K562 (cell line): Measurements from ENCODE around the gene PREX1. TPM values are rescaled to one million over a fixed set of nuclear protein-coding genes. Genes with fewer than 3 reads are reported as not detected.

Experiments
- ATAC-seq: fragments of 200-7000 bp; cut with Tn5 transposase; 3 replicates; pipeline ENCODE4 v1.9.1; 2020; ENCODE audit warnings: moderate library complexity
- BruUV-seq: library from RNA; stranded (reverse); fragments of 400-500 nt; replicated peaks from 2 replicates; lab custom pipeline; 2021; lab: Mats Ljungman, UMichigan
- CTCF ChIA-PET: fragments of 300-600 bp; formaldehyde crosslinking; extraction: SDS; loops from one replicate; lab custom pipeline; 2021; ENCODE audit warnings: low intra/inter-chr PET ratio; lab: Yijun Ruan, JAX
- POLR2A ChIA-PET: fragments of 300-600, 350-650 bp; sonication (Branson Sonifier 250); formaldehyde crosslinking; extraction: SDS; loops from one replicate; lab custom pipeline; 2021; ENCODE audit warnings: antibody characterized with exemption, inconsistent platforms; lab: Yijun Ruan, JAX
- DNase-seq, 4 experiments: peaks; one replicate each; pipeline versions ENCODE4 v3.0.0 to v3.0.0-alpha.2; 2011 to 2018; ENCODE audit warnings: low spot score in 3 of 4, mixed read lengths in 3 of 4; ENCODE audit errors: extremely low read depth in 1 of 4
- FAIRE-seq: peaks from 2 replicates; lab custom pipeline; 2011; peaks lifted over from hg19 to GRCh38; lab: Jason Lieb, UNC
- H2AFZ ChIP-seq: 2 replicates; pipeline ENCODE4 v1.6.0; 2011; ENCODE audit warnings: low read depth, low read length, control low read depth, inconsistent platforms
- H3K27ac ChIP-seq: fragments of 200-600 bp; 3 replicates; pipeline ENCODE4 v1.8.0; 2011; ENCODE audit warnings: low read depth, mild to moderate bottlenecking, control low read depth, inconsistent platforms, low read length, moderate library complexity, mixed read lengths; ENCODE audit errors: extremely low read depth
- H3K27me3 ChIP-seq, 2 experiments: fragments of 300-600 bp in 1 of 2; 2 replicates in 1 of 2; 3 replicates in 1 of 2; pipeline versions ENCODE4 v1.6.0 to v1.8.0; 2011; ENCODE audit warnings: inconsistent platforms in 2 of 2, low read length in 2 of 2, mild to moderate bottlenecking in 1 of 2, mixed read lengths in 1 of 2, moderate library complexity in 1 of 2; ENCODE audit not compliant: control insufficient read depth in 2 of 2, insufficient read depth in 2 of 2
- H3K36me3 ChIP-seq: fragments of 300-600 bp; 3 replicates; pipeline ENCODE4 v1.8.0; 2011; ENCODE audit warnings: mild to moderate bottlenecking, low read length, inconsistent platforms; ENCODE audit not compliant: control insufficient read depth, insufficient read depth
- H3K4me1 ChIP-seq, 2 experiments: fragments of 200-600 bp in 1 of 2; replicated peaks in 1 of 2; 2 replicates in 1 of 2; 3 replicates in 1 of 2; pipeline versions ENCODE4 v1.5.1 to v1.8.0; 2011; ENCODE audit warnings: inconsistent platforms in 2 of 2, low read length in 2 of 2, mild to moderate bottlenecking in 1 of 2, mixed read lengths in 1 of 2, moderate library complexity in 1 of 2; ENCODE audit not compliant: control insufficient read depth in 2 of 2, insufficient read depth in 2 of 2
- H3K4me2 ChIP-seq: 2 replicates; pipeline ENCODE4 v1.6.1; 2011; ENCODE audit warnings: low read length, control low read depth, inconsistent platforms, mixed read lengths; ENCODE audit not compliant: insufficient read depth
- H3K4me3 ChIP-seq: fragments of 200-600 bp; sonication (generic), shearing (Covaris generic); 2 replicates; pipeline ENCODE4 v1.5.1; 2016; ENCODE audit warnings: control low read depth, inconsistent platforms
- H3K79me2 ChIP-seq: fragments of 200-600 bp; 3 replicates; pipeline ENCODE4 v1.8.0; 2011; ENCODE audit warnings: low read length, inconsistent platforms; ENCODE audit not compliant: control insufficient read depth, insufficient read depth
- H3K9ac ChIP-seq, 2 experiments: 2 replicates each; pipeline versions ENCODE4 v1.6.0 to v1.6.1; 2011; ENCODE audit warnings: low read depth in 2 of 2, low read length in 2 of 2, control low read depth in 1 of 2, inconsistent platforms in 1 of 2, mild to moderate bottlenecking in 1 of 2, mixed read lengths in 1 of 2; ENCODE audit not compliant: insufficient read depth in 1 of 2
- H3K9me1 ChIP-seq: one replicate; pipeline ENCODE4 v1.6.0; 2011; ENCODE audit warnings: inconsistent platforms, mild to moderate bottlenecking, low read length, moderate library complexity; ENCODE audit not compliant: control insufficient read depth, insufficient read depth
- H3K9me3 ChIP-seq: replicated peaks from 2 replicates; pipeline ENCODE4 v1.5.1; 2011; ENCODE audit warnings: low read depth, low read length, inconsistent platforms; ENCODE audit not compliant: control insufficient read depth, insufficient read depth
- H4K20me1 ChIP-seq: replicated peaks from 2 replicates; pipeline ENCODE4 v1.6.1; 2011; ENCODE audit warnings: low read length, inconsistent platforms, mixed read lengths; ENCODE audit not compliant: control insufficient read depth, insufficient read depth
- EP300 ChIP-seq: IDR thresholded peaks from 2 replicates; pipeline ENCODE4 v1.6.1; 2012; ENCODE audit warnings: low read length, improper control_type of control experiment
- NFRKB ChIP-seq: fragments of 450-650 bp; IDR thresholded peaks from 2 replicates; pipeline ENCODE4 v1.6.1; 2016; ENCODE audit warnings: low read depth
- PHB ChIP-seq: fragments of 250-450 bp; sonication (Bioruptor Pico); IDR thresholded peaks from 2 replicates; pipeline ENCODE4 v1.5.0; 2021
- PHF20 ChIP-seq: fragments of 450-650 bp; IDR thresholded peaks from 2 replicates; pipeline ENCODE4 v1.6.1; 2018; ENCODE audit not compliant: partially characterized antibody
- SMAD4 ChIP-seq: fragments of 250-450 bp; sonication (Bioruptor Pico); conservative IDR thresholded peaks from 2 replicates; pipeline ENCODE4 v1.8.0; 2021; ENCODE audit warnings: inconsistent platforms, mild to moderate bottlenecking, moderate library complexity
- TAF15 ChIP-seq: fragments of 200-400 bp; formaldehyde crosslinking; IDR thresholded peaks from 2 replicates; pipeline ENCODE4 v1.6.1; 2017; ENCODE audit warnings: mild to moderate bottlenecking, low read depth, low read length, moderate library complexity
- TCF3 ChIP-seq: sonication (generic); formaldehyde crosslinking; IDR thresholded peaks from 2 replicates; pipeline ENCODE4 v1.4.0; 2020; ENCODE audit warnings: mild to moderate bottlenecking, missing genetic modification reagents
- ZNF79 ChIP-seq: fragments of 250-450 bp; sonication (Bioruptor Pico); IDR thresholded peaks from 2 replicates; pipeline ENCODE4 v1.4.0; 2020; ENCODE audit warnings: low read depth, mild to moderate bottlenecking, moderate library complexity
- WGBS: fragments of 100-300 bp; shearing (Covaris generic); methylation state at CpG from one replicate; pipeline ENCODE4 v1.1.6; 2016; ENCODE audit warnings: low coverage, mixed read lengths; ENCODE audit not compliant: insufficient coverage; ENCODE audit errors: missing lambda C conversion rate; 5-methylcytosine and 5-hydroxymethylcytosine counted together
- in situ Hi-C: fragments of 300-500 bp; cut with MboI; formaldehyde crosslinking; loops from 4 replicates; pipeline ENCODE4 v1.15.0; 2018; ENCODE audit warnings: inconsistent platforms, mixed read lengths
- intact Hi-C: fragments of 100-400 bp; cut with micrococcal nuclease; formaldehyde crosslinking; loops from 2 replicates; pipeline ENCODE4 v1.14.2; 2022
- polyA plus RNA-seq, 8 experiments: library from polyadenylated mRNA; depleted of rRNA in 4 of 8; stranded (reverse) in 5 of 8; unstranded in 3 of 8; fragments of >200 nt; fragmentation: Nextera tagmentation in 2 of 8; fragmentation: Illumina TruSeq in 1 of 8; extraction: Ambion mirVana in 2 of 8; extraction: Trizol in 1 of 8; gene quantifications; 2 replicates each; pipeline versions ENCODE4 v1.2.1 to v1.2.3, GENCODE V29; 2011 to 2014; ENCODE audit warnings: inconsistent platforms in 1 of 8, missing spikeins in 1 of 8
- total RNA-seq, 7 experiments: library from RNA; depleted of rRNA in 6 of 7; stranded (reverse); fragments of >200 nt in 6 of 7; fragmentation: Illumina TruSeq in 2 of 7; extraction: Trizol in 2 of 7; gene quantifications; 2 replicates each; pipeline versions ENCODE4 v1.2.1 to v1.2.3, GENCODE V29; 2011 to 2021; ENCODE audit warnings: low replicate concordance in 1 of 7
- TF ChIP-seq, protein P1 (sequence below), 2 experiments: fragments of 200-800 bp in 1 of 2; sonication (Bioruptor generic) in 1 of 2; sonication (generic) in 1 of 2; formaldehyde crosslinking in 1 of 2; IDR thresholded peaks in 1 of 2; conservative IDR thresholded peaks in 1 of 2; 2 replicates each; pipeline versions ENCODE4 v1.5.0 to v1.6.1; 2016 to 2020; ENCODE audit warnings: missing compliant biosample characterization in 1 of 2, missing genetic modification characterization in 1 of 2, missing genetic modification reagents in 1 of 2
- TF ChIP-seq, protein P2 (sequence below): fragments of 250-450 bp; sonication (Bioruptor Pico); IDR thresholded peaks from 2 replicates; pipeline ENCODE4 v1.4.0; 2020
- TF ChIP-seq, protein P3 (sequence below), 2 experiments: fragments of 450-650 bp; IDR thresholded peaks; 2 replicates each; pipeline ENCODE4 v1.6.1; 2018; ENCODE audit warnings: mild to moderate bottlenecking in 2 of 2, low read depth in 1 of 2; ENCODE audit not compliant: partially characterized antibody in 2 of 2

Gene PREX1
- total and polyA plus RNA-seq, 9 of the 15 experiments (the other 6 are each of a cell fraction or from before 2014, with no cell fraction given): 0.37 to 10.4 (median 4.8) TPM

DNA sequence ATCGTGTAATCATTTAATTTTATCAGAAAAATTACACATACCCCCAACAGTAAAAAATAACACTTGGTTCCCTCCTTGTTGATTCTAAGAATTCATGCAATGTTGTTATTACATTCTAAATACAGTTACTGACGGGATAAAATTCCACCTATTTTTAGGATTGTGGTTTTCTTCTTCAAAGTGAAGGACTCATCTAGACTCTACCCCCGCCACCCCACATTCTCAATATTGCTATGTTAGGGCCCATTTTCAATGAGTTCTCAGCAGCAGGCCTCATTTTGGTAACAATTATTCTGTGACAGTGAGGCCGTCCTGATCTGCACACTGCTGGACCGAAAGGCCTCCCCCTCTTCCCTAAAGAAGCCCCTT is 43.5 kb downstream of the PREX1 start:
- peaks cover 0 to 10% of the 10 kb centered on the region in 2 experiments; a peak in 1 of 5 replicates for H3K27me3 ChIP-seq
- BruUV-seq: no TSS peak
- FAIRE-seq: no peak
- intact Hi-C loops (no loop called here), in situ Hi-C loops (no loop called here)
- 38% methylated on average over 5 of the region's 5 CpGs for WGBS
- CTCF ChIA-PET: no interaction called here
- POLR2A ChIA-PET: interaction anchor here (1.0 kb wide), 1 partner anchor 21 kb away, joined by 3 read pairs; no protein-coding TSS in a partner anchor
- H4K20me1 ChIP-seq: no peaks in the 10 kb centered on the region; the same call in 1 of the 2 replicates
- H3K9ac ChIP-seq: no peak overlapping the region; a peak in 1 of 4 replicates
- DNase-seq: no peak
- H3K4me2 ChIP-seq: no peak overlapping the region
- peaks cover 6 to 9% of the 10 kb centered on the region in 2 experiments; a peak in 3 of 5 replicates for H3K4me1 ChIP-seq
- no peak overlapping the region for H3K27ac ChIP-seq
- no peaks in the 10 kb centered on the region for H3K79me2 ChIP-seq
- no peaks in the 10 kb centered on the region for H3K9me1 ChIP-seq
- H3K4me3 ChIP-seq: no peak overlapping the region
- H3K9me3 ChIP-seq: no peaks in the 10 kb centered on the region
- H3K36me3 ChIP-seq: no peaks in the 10 kb centered on the region
- no peak for ATAC-seq
- H2AFZ ChIP-seq: no peak overlapping the region
- TF ChIP-seq ZNF79 (CRISPR knock-in tag) (no peak), TAF15 (no peak), EP300 (no peak), TCF3 (CRISPR knock-in tag) (no peak), SMAD4 (CRISPR knock-in tag) (no peak), PHF20 (no peak), NFRKB (no peak), PHB (no peak)
- TF ChIP-seq, protein P1, sequence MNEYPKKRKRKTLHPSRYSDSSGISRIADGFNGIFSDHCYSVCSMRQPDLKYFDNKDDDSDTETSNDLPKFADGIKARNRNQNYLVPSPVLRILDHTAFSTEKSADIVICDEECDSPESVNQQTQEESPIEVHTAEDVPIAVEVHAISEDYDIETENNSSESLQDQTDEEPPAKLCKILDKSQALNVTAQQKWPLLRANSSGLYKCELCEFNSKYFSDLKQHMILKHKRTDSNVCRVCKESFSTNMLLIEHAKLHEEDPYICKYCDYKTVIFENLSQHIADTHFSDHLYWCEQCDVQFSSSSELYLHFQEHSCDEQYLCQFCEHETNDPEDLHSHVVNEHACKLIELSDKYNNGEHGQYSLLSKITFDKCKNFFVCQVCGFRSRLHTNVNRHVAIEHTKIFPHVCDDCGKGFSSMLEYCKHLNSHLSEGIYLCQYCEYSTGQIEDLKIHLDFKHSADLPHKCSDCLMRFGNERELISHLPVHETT (CRISPR knock-in tag; conservative IDR thresholded peaks at IDR 0.05 in 1 of 2, IDR thresholded peaks at IDR 0.05 in 1 of 2): no peak
- TF ChIP-seq, protein P2, sequence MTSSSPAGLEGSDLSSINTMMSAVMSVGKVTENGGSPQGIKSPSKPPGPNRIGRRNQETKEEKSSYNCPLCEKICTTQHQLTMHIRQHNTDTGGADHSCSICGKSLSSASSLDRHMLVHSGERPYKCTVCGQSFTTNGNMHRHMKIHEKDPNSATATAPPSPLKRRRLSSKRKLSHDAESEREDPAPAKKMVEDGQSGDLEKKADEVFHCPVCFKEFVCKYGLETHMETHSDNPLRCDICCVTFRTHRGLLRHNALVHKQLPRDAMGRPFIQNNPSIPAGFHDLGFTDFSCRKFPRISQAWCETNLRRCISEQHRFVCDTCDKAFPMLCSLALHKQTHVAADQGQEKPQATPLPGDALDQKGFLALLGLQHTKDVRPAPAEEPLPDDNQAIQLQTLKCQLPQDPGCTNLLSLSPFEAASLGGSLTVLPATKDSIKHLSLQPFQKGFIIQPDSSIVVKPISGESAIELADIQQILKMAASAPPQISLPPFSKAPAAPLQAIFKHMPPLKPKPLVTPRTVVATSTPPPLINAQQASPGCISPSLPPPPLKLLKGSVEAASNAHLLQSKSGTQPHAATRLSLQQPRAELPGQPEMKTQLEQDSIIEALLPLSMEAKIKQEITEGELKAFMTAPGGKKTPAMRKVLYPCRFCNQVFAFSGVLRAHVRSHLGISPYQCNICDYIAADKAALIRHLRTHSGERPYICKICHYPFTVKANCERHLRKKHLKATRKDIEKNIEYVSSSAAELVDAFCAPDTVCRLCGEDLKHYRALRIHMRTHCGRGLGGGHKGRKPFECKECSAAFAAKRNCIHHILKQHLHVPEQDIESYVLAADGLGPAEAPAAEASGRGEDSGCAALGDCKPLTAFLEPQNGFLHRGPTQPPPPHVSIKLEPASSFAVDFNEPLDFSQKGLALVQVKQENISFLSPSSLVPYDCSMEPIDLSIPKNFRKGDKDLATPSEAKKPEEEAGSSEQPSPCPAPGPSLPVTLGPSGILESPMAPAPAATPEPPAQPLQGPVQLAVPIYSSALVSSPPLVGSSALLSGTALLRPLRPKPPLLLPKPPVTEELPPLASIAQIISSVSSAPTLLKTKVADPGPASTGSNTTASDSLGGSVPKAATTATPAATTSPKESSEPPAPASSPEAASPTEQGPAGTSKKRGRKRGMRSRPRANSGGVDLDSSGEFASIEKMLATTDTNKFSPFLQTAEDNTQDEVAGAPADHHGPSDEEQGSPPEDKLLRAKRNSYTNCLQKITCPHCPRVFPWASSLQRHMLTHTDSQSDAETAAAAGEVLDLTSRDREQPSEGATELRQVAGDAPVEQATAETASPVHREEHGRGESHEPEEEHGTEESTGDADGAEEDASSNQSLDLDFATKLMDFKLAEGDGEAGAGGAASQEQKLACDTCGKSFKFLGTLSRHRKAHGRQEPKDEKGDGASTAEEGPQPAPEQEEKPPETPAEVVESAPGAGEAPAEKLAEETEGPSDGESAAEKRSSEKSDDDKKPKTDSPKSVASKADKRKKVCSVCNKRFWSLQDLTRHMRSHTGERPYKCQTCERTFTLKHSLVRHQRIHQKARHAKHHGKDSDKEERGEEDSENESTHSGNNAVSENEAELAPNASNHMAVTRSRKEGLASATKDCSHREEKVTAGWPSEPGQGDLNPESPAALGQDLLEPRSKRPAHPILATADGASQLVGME (CRISPR knock-in tag): no peak
- TF ChIP-seq, protein P3, sequence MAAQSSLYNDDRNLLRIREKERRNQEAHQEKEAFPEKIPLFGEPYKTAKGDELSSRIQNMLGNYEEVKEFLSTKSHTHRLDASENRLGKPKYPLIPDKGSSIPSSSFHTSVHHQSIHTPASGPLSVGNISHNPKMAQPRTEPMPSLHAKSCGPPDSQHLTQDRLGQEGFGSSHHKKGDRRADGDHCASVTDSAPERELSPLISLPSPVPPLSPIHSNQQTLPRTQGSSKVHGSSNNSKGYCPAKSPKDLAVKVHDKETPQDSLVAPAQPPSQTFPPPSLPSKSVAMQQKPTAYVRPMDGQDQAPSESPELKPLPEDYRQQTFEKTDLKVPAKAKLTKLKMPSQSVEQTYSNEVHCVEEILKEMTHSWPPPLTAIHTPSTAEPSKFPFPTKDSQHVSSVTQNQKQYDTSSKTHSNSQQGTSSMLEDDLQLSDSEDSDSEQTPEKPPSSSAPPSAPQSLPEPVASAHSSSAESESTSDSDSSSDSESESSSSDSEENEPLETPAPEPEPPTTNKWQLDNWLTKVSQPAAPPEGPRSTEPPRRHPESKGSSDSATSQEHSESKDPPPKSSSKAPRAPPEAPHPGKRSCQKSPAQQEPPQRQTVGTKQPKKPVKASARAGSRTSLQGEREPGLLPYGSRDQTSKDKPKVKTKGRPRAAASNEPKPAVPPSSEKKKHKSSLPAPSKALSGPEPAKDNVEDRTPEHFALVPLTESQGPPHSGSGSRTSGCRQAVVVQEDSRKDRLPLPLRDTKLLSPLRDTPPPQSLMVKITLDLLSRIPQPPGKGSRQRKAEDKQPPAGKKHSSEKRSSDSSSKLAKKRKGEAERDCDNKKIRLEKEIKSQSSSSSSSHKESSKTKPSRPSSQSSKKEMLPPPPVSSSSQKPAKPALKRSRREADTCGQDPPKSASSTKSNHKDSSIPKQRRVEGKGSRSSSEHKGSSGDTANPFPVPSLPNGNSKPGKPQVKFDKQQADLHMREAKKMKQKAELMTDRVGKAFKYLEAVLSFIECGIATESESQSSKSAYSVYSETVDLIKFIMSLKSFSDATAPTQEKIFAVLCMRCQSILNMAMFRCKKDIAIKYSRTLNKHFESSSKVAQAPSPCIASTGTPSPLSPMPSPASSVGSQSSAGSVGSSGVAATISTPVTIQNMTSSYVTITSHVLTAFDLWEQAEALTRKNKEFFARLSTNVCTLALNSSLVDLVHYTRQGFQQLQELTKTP (IDR thresholded peaks at IDR 0.05; ENCODE audit: low read depth in 1 of 2, partially characterized antibody in 2 of 2): no peak
